Upper lobe of right lung (tissue), 1 donor: ENCODE data around the gene JARID2. TPM values are rescaled to one million over a fixed set of nuclear protein-coding genes. Genes with fewer than 3 reads are reported as not detected.

Experiments used
- ATAC-seq: fragments of 200-7000 bp; cut with Tn5 transposase; one replicate; pipeline ENCODE4 v1.9.1; 2020; ENCODE audit warnings: mild to moderate bottlenecking, moderate library complexity
- DNase-seq: peaks from one replicate; pipeline ENCODE4 v3.0.0-alpha.2; 2020
- H3K27ac ChIP-seq: fragments of 200-600 bp; one replicate; pipeline ENCODE4 v1.8.0; 2022
- H3K27me3 ChIP-seq: fragments of 200-600 bp; one replicate; pipeline ENCODE4 v1.8.0; 2022; ENCODE audit warnings: mild to moderate bottlenecking
- H3K36me3 ChIP-seq: fragments of 200-600 bp; one replicate; pipeline ENCODE4 v1.8.0; 2022
- H3K4me1 ChIP-seq: fragments of 200-600 bp; one replicate; pipeline ENCODE4 v1.8.0; 2022
- H3K4me3 ChIP-seq: fragments of 200-600 bp; one replicate; pipeline ENCODE4 v1.8.0; 2022; ENCODE audit warnings: mild to moderate bottlenecking
- H3K9me3 ChIP-seq: fragments of 200-600 bp; one replicate; pipeline ENCODE4 v1.8.0; 2022
- intact Hi-C: fragments of 100-400 bp; cut with DNase I; formaldehyde crosslinking; loops from one replicate; pipeline ENCODE4 v1.11.0; 2022
- total RNA-seq: library from RNA; stranded (reverse); fragmentation: NEBNext Ultra II Directional; extraction: Animal tissue kit (Norgen Biotek cat#: 25700); gene quantifications from one replicate; pipeline ENCODE4 v1.2.1, GENCODE V29; 2021
- TF ChIP-seq, protein P1 (sequence below): fragments of 200-600 bp; IDR thresholded peaks from one replicate; pipeline ENCODE4 v1.8.0; 2022; ENCODE audit warnings: antibody characterized with exemption
- donor health status: DM: no; HTN: yes; CAD: no; lungs with severe emphysema.

Gene JARID2
- total RNA-seq, 1 donor from 2014 or later = 15.1 TPM

DNA sequence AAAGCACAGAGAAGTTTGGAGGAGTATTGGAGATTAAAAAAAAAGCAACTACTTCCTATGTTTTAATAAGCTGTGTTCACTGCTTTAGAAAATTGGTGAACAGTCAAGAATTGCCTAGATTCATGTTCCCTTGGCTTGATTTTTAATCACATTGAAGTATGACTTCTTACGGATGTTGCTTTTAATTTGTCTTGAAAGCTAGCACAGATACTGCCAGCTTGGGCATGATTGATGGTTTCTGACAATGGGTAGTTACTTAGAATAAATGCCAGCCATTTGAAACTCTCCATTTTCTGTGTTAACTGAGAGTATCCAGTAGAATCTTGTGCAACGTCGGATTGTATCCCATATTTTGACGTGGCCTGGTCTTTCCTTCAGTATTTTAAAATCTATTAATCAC, 239.0 kb downstream of the JARID2 start:
- TF ChIP-seq, protein P1, sequence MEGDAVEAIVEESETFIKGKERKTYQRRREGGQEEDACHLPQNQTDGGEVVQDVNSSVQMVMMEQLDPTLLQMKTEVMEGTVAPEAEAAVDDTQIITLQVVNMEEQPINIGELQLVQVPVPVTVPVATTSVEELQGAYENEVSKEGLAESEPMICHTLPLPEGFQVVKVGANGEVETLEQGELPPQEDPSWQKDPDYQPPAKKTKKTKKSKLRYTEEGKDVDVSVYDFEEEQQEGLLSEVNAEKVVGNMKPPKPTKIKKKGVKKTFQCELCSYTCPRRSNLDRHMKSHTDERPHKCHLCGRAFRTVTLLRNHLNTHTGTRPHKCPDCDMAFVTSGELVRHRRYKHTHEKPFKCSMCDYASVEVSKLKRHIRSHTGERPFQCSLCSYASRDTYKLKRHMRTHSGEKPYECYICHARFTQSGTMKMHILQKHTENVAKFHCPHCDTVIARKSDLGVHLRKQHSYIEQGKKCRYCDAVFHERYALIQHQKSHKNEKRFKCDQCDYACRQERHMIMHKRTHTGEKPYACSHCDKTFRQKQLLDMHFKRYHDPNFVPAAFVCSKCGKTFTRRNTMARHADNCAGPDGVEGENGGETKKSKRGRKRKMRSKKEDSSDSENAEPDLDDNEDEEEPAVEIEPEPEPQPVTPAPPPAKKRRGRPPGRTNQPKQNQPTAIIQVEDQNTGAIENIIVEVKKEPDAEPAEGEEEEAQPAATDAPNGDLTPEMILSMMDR = no peak
- ATAC-seq = no peak
- no peak overlapping the region for H3K4me3 ChIP-seq
- H3K4me1 ChIP-seq = peaks cover 17% of the 10 kb centered on the region
- H3K9me3 ChIP-seq = no peaks in the 10 kb centered on the region
- H3K27me3 ChIP-seq = no peaks in the 10 kb centered on the region
- H3K36me3 ChIP-seq = peaks cover 18% of the 10 kb centered on the region
- no peak overlapping the region for H3K27ac ChIP-seq
- DNase-seq = no peak
- intact Hi-C loops = no loop called here

DNA sequence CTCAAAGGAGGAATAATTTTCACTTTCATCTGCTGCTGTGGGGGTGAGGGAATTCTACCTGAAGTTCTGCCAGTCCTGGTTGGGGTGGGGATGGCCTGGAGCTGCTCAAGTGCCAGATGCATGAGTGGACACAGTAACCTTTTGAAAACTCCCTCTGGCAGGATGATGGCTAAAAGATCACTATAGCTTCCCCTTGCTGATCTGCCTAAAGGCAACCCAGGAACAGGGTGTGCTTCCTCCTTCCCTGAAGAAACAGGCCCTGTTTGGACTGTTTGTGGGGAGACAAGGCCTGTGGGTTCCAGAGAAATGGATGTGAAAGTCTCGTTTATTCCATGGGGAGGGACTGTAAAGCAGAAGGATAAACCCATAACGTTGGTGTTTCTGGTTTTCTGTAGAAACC, 240.1 kb downstream of the JARID2 start:
- ATAC-seq = peak; percentile 42
- no peaks in the 10 kb centered on the region for H3K27me3 ChIP-seq
- no peak overlapping the region for H3K27ac ChIP-seq
- H3K9me3 ChIP-seq = no peaks in the 10 kb centered on the region
- H3K4me3 ChIP-seq = no peak overlapping the region
- H3K36me3 ChIP-seq = peaks cover 18% of the 10 kb centered on the region
- TF ChIP-seq, protein P1 = no peak
- DNase-seq = no peak
- intact Hi-C loops = no loop called here
- peaks cover 7% of the 10 kb centered on the region for H3K4me1 ChIP-seq

DNA sequence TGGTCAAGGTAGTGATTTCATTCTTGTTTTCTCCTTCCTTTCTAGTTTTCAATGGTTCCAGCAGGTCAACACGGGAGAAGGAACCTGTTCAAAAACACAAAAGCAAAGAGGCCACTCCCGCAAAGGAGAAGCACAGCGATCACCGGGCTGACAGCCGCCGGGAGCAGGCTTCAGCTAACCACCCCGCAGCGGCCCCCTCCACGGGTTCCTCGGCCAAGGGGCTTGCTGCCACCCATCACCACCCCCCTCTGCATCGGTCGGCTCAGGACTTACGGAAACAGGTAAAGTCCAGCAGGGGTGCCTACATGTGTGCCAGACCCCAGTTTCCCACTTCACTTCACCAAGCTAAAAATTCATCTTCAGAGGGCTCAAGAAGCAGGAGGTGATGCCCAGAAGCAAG, 241.4 kb downstream of the JARID2 start:
- ATAC-seq = no peak
- Histone ChIP-seq H3K4me3 (no peak overlapping the region), H3K27ac (no peak overlapping the region), H3K9me3 (no peaks in the 10 kb centered on the region), H3K27me3 (no peaks in the 10 kb centered on the region), H3K4me1 (peaks cover 13% of the 10 kb centered on the region), H3K36me3 (peaks cover 18% of the 10 kb centered on the region)
- intact Hi-C loops = no loop called here
- TF ChIP-seq, protein P1 = no peak
- DNase-seq = no peak

DNA sequence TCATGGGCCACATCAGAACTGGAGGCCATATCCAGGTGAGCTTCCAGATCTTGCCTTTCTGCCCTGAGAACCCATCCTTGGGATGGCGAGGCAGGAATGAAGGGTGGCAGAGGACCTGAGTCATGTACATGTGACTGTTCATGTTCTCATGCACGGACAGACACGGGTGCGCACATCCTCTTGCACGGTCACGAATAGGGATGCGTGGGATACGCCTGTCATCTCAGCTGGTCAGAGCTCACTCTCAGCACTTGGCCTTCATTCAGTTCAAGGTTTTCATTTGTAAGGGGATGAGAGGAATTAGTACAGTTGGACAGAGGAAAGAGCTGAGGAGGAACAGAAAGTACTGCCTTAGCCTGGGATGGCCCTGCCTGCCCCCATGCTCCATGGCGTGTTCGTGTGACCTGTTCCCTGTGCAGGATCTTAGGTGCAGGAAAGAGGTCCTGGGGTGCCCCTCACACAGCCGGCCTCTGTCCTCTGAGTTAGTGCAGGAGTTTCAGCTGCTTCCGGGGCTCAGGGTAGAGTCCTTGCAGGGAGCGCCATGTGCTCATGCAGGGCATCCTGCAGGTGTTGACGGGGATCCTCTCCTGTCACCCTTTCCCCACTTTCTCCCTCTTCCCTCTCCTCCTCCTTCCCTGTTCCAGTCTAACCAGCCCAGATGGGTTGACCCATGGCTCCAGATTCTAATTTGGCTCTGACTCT, 243.5 kb downstream of the JARID2 start:
- TF ChIP-seq, protein P1 = no peak
- Histone ChIP-seq H3K4me3 (no peak overlapping the region), H3K27ac (no peak overlapping the region), H3K27me3 (no peaks in the 10 kb centered on the region), H3K9me3 (no peaks in the 10 kb centered on the region), H3K36me3 (peaks cover 18% of the 10 kb centered on the region), H3K4me1 (peaks cover 13% of the 10 kb centered on the region)
- DNase-seq = no peak
- ATAC-seq = no peak
- intact Hi-C loops = no loop called here

DNA sequence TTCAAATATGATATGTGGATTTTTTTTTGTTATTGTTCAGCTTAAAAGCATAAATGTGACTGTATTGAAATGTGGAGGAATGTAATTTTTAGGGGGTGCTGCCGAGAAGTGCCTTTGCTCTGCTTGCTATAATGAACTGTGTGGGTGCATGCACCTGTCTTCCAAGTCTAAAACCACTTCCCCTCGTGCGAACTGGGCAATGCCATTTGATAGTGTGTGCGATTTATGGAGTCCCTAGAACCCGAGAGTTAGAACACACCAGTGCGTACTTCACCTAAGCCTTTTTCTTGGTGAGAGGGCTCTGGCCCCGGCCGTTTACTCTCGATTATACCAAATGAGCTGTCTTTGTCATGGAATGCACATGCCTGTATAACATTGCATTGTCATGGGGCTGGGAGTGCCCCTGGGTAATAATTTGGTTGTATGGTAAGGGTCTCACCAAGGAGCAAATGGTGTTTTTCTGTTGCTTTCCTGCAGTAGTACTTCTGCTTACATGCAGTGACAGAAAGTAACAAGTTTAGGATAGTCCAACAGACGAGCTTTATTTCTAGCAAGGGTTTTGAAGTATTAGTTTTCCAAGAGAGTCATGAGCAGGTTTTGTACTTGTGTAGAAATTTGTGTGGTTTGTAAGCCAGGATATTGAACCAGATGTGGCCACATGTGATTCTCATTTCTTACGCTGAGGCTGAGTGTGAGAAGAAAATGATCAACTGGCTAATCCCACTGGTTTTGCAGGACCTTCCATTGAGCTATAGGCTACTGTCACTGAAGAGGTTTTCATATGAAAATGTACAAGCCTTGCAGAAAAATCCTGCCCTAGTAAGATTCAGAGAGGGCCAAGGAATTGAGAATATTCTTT, 244.6 kb downstream of the JARID2 start:
- TF ChIP-seq, protein P1 = no peak
- Histone ChIP-seq H3K4me1 (peaks cover 15% of the 10 kb centered on the region), H3K9me3 (no peaks in the 10 kb centered on the region), H3K27ac (no peak overlapping the region), H3K4me3 (no peak overlapping the region), H3K36me3 (peaks cover 18% of the 10 kb centered on the region), H3K27me3 (no peaks in the 10 kb centered on the region)
- intact Hi-C loops = no loop called here
- ATAC-seq = no peak
- no peak for DNase-seq
